Measurements from ENCODE around the gene FARP2.

FARP2 gene

GRCh38 chr2:241509155-241509784 is 153.2 kb downstream of the FARP2 start:
- peak overlapping the region; percentile 43 for H3K4me3 ChIP-seq (ENCODE audit: low read depth, low read length)
- TF ChIP-seq CTCF (IDR thresholded peaks at IDR 0.05; ENCODE audit: low read depth, low read length) = no peak

DNA sequence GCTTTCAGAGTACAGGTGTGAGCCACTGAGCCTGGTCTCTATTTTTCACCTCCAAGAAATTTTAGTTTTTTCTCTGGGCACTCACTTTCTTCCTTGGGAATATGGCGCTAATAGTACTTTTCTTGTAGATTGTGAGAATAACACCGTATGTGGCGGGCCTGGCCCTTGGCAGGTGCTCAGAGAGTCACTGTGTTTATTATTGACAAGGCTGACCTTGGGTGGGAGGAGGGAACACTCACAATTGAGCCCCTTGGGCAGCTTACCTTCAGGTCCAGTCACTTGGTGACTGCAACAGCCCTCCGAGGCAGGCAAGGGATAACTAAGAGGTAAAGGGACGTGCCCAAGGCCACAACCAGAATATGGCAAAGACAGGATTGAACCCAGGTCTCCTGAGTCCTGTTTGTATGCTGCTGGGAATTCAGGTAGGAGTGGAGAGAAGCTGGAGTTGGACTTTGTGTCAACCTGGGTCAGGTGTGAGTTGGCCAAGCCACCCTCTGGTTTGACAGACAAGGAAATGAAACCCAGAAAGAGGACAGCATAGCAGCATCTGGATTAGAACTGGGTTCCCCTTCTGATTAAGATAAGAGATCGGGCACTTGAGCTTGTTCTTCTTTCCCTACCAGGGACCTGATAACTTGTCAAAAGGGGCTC is 155.1 kb downstream of the FARP2 start:
- no peak for TF ChIP-seq CTCF (IDR thresholded peaks at IDR 0.05; ENCODE audit: low read depth, low read length)
- no peak overlapping the region for H3K4me3 ChIP-seq (ENCODE audit: low read depth, low read length)

DNA sequence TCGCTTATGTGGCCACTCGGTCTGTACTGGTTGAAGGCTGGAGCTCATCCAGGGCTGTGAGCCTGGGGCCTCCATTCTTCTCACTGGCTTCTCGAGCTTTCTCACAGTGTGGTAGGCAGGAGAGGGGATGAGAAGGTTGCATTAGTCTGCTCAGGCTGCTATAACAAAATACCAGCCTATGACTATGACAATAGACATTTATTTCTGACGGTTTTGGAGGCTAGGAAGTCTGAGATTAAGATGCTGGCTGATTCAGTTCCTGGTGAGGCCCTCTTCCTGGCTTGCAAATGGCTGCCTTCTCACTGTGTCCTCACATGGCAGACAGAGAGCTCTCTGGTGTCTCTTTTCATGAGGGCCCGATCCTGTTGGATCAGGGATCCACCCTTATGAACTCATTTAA is 158.5 kb downstream of the FARP2 start:
- no peak for TF ChIP-seq CTCF (IDR thresholded peaks at IDR 0.05; ENCODE audit: low read depth, low read length)

DNA sequence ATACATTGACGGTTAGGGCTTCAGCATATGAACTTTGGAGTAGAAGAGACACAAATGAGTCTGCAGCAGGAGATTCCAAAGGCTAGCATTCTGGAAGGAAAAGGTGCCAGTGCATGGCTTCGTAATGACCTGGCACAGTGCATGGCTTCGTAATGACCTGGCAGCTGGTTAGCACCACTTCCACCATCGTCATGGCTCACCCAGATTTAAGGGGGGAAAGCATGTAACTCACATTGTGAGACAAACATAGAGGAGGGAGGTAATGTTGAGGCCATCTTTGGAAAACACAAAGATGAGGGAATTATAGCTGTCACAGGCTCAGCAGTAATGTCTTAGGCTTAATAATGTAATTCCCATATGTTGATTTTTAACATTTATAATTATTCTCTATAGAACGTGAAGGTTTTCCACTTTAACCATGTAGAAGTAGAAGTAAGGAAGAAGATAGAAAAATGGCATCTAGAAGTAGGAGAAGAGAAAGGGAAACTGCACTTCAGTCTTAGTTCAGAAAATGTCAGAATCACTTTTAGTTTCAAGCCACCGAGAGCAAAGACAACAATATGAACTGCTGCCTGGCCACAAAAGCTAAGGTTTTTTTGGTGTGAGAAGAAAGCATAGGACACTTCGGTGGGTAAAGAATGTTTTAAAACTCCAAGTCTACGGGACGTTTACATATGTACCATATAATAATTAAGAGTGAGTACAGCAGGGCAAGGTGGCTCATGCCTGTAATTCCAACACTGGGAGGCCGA is 159.1 kb downstream of the FARP2 start:
- TF ChIP-seq CTCF (IDR thresholded peaks at IDR 0.05; ENCODE audit: low read depth, low read length) = no peak
- H3K4me3 ChIP-seq (ENCODE audit: low read depth, low read length) = no peak overlapping the region

More for the DNA sequence above, 158.5 kb downstream of the FARP2 start:
- no peak overlapping the region for H3K4me3 ChIP-seq (ENCODE audit: low read depth, low read length)

- no peak overlapping the region for H3K4me3 ChIP-seq (ENCODE audit: low read depth, low read length)
- no peak for TF ChIP-seq CTCF (IDR thresholded peaks at IDR 0.05; ENCODE audit: low read depth, low read length)
These were observed 160.5 kb downstream of the FARP2 start for GRCh38 chr2:241516520-241516965.

- H3K4me3 ChIP-seq (ENCODE audit: low read depth, low read length) = no peak overlapping the region
- no peak for TF ChIP-seq CTCF (IDR thresholded peaks at IDR 0.05; ENCODE audit: low read depth, low read length)
These were observed 161.2 kb downstream of the FARP2 start for GRCh38 chr2:241517297-241517696.

DNA sequence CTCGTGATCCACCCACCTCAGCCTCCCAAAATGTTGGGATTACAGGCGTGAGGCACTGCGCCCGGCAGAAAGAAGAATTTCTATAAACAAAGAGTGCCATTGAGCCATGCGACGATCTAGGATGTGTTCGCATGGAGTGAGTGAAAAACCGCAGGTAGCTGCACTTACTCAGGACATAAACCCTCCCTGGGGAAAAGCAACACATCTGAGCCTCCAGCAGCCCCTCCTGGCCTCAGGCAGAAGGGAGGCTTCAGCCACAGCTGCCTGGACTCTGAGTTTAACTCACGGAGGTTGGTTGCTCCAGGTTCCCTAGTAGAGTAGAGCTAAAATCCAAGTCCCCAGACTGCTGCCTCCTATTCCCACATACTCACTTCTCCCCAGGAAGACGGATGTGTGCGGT is 163.6 kb downstream of the FARP2 start:
- TF ChIP-seq CTCF (IDR thresholded peaks at IDR 0.05; ENCODE audit: low read depth, low read length) = no peak
- no peak overlapping the region for H3K4me3 ChIP-seq (ENCODE audit: low read depth, low read length)

All from WI38 (cell line).